Iris pigment epithelial cell (primary cell): ENCODE measurements around the gene MICU1.
"Not testable (repeated sequence)": the region's sequence is repeated elsewhere in the genome, so short reads cannot be mapped to it uniquely, and the experiment has no call there.

ENCODE experiments used
- DNase-seq: peaks from one replicate; pipeline ENCODE4 v3.0.0-alpha.2; 2011; ENCODE audit warnings: low read depth

The MICU1 gene

GRCh38 chr10:72557362-72557761 lies 68.5 kb downstream of the MICU1 start:
- peak; percentile 91 for DNase-seq

- peak; percentile 96 for DNase-seq
Observed at GRCh38 chr10:72552857-72553256, 73.0 kb downstream of the MICU1 start.

- DNase-seq: no peak
Observed at GRCh38 chr10:72550239-72550638, 75.6 kb downstream of the MICU1 start.

GRCh38 chr10:72545546-72545945 lies 80.3 kb downstream of the MICU1 start:
- no peak for DNase-seq

GRCh38 chr10:72543855-72544254 lies 82.0 kb downstream of the MICU1 start:
- DNase-seq: not testable (repeated sequence)

GRCh38 chr10:72542396-72542815 lies 83.5 kb downstream of the MICU1 start:
- no peak for DNase-seq

- DNase-seq: no peak
Observed at GRCh38 chr10:72541337-72541736, 84.5 kb downstream of the MICU1 start.

- no peak for DNase-seq
Observed at GRCh38 chr10:72540193-72540807, 85.6 kb downstream of the MICU1 start.

- no peak for DNase-seq
Observed at GRCh38 chr10:72539137-72539536, 86.7 kb downstream of the MICU1 start.

GRCh38 chr10:72525689-72526088 lies 100.2 kb downstream of the MICU1 start:
- DNase-seq: no peak

GRCh38 chr10:72525277-72525676 lies 100.6 kb downstream of the MICU1 start:
- DNase-seq: peak; percentile 36

GRCh38 chr10:72524489-72524888 lies 101.4 kb downstream of the MICU1 start:
- DNase-seq: peak; percentile 15

GRCh38 chr10:72523932-72524396 lies 101.9 kb downstream of the MICU1 start:
- DNase-seq: no peak

GRCh38 chr10:72523062-72523461 lies 102.8 kb downstream of the MICU1 start:
- DNase-seq: no peak

GRCh38 chr10:72517244-72517643 lies 108.6 kb downstream of the MICU1 start:
- no peak for DNase-seq

GRCh38 chr10:72515455-72515854 lies 110.4 kb downstream of the MICU1 start:
- DNase-seq: no peak

GRCh38 chr10:72513910-72514309 lies 112.0 kb downstream of the MICU1 start:
- no peak for DNase-seq

GRCh38 chr10:72511459-72511858 lies 114.4 kb downstream of the MICU1 start:
- DNase-seq: no peak

GRCh38 chr10:72509941-72510340 lies 115.9 kb downstream of the MICU1 start:
- no peak for DNase-seq

- DNase-seq: peak; percentile 17
Observed at GRCh38 chr10:72509206-72509799, 116.6 kb downstream of the MICU1 start.

- no peak for DNase-seq
Observed at GRCh38 chr10:72508033-72508432, 117.8 kb downstream of the MICU1 start.

- DNase-seq: no peak
Observed at GRCh38 chr10:72506474-72506873, 119.4 kb downstream of the MICU1 start.

- DNase-seq: no peak
Observed at GRCh38 chr10:72505435-72505834, 120.4 kb downstream of the MICU1 start.
